ENCODE results near the gene NECAP2.

NECAP2 gene

GRCh38 chr1:16430606-16431005 lies 9.9 kb upstream of the NECAP2 start:
- no peak for DNase-seq (ENCODE audit: low read depth)
- no peak overlapping the region for H3K4me3 ChIP-seq (ENCODE audit: low read depth, low read length)
- TF ChIP-seq, protein P1, sequence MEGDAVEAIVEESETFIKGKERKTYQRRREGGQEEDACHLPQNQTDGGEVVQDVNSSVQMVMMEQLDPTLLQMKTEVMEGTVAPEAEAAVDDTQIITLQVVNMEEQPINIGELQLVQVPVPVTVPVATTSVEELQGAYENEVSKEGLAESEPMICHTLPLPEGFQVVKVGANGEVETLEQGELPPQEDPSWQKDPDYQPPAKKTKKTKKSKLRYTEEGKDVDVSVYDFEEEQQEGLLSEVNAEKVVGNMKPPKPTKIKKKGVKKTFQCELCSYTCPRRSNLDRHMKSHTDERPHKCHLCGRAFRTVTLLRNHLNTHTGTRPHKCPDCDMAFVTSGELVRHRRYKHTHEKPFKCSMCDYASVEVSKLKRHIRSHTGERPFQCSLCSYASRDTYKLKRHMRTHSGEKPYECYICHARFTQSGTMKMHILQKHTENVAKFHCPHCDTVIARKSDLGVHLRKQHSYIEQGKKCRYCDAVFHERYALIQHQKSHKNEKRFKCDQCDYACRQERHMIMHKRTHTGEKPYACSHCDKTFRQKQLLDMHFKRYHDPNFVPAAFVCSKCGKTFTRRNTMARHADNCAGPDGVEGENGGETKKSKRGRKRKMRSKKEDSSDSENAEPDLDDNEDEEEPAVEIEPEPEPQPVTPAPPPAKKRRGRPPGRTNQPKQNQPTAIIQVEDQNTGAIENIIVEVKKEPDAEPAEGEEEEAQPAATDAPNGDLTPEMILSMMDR (IDR thresholded peaks at IDR 0.05; ENCODE audit: control insufficient read depth, extremely low read depth, insufficient read depth): no peak

- no peak overlapping the region for H3K4me3 ChIP-seq (ENCODE audit: low read depth, low read length)
- TF ChIP-seq, protein P1 (IDR thresholded peaks at IDR 0.05; ENCODE audit: control insufficient read depth, extremely low read depth, insufficient read depth): no peak
Measured at GRCh38 chr1:16433030-16433429, 7.5 kb upstream of the NECAP2 start.

DNA sequence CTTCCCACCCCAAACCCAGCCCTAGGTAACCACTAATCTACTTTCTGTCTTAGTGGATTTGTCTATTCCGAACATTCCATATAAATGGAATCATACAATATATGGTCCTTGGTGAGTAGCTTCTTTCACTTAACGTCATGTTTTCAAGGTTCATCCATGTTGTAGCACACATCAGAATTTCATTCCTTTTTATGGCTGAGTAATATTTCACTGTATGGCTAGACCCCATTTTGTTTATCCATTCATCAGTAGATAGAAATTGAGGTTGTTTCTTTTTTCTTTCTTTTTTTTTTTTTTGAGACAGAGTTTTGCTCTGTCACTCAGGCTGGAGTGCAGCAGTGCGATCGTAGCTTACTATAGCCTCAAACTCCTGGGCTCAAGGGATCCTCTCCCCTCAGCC lies 6.5 kb upstream of the NECAP2 start:
- DNase-seq (ENCODE audit: low read depth): no peak
- H3K4me3 ChIP-seq (ENCODE audit: low read depth, low read length): no peak overlapping the region
- TF ChIP-seq, protein P1 (IDR thresholded peaks at IDR 0.05; ENCODE audit: control insufficient read depth, extremely low read depth, insufficient read depth): no peak

More at GRCh38 chr1:16433030-16433429, 7.5 kb upstream of the NECAP2 start:
- DNase-seq (ENCODE audit: low read depth): no peak

DNA sequence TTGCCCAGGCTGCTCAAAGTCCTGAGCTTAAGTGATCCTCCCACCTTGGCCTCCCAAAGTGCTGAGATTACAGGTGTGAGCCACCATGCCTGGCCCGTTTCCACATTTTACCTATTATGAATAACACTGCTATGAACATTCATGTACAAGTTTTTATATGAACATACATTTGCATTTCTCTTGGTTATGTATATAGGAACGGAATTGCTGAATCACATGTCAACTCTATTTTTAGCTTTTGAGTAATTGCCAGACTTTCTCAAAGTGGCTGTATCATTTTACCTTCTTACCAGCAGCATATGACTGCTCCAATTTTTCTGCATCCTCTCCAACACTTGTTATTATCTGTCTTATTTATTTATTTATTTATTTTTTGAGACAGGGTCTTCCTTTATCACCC lies 6.0 kb upstream of the NECAP2 start:
- no peak for DNase-seq (ENCODE audit: low read depth)
- TF ChIP-seq, protein P1 (IDR thresholded peaks at IDR 0.05; ENCODE audit: control insufficient read depth, extremely low read depth, insufficient read depth): no peak
- no peak overlapping the region for H3K4me3 ChIP-seq (ENCODE audit: low read depth, low read length)

DNA sequence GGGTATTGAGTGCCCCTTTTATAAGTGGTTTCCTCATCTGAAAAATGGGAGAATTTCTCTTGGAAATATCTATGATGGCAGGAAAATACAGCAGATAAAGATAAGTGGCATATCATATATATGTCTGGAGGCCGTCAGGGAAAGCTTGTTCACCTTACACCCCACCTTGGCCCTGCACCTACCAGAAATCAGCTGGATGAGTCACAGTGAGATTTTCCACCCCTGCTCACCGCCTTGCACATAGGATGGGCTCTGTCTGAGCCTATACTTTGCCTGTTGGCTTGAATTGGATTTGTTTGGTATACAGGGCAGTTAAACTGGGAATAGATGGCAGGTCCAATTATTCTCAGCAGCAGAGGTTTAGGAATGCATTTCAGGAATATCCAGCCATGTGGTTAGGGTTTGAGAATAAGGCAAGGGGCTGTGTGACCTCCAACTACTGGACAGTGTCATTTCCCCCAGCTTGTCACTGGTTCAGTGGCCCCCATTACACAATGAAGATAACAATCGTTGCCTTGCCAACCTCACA lies 3.5 kb upstream of the NECAP2 start, which contains the start of gene SPATA21:
SPATA21 (minus strand) TSS at position 479 of the 529 bp plus-strand sequence. CDS start 6,053 bp downstream, outside the sequence.
- H3K4me3 ChIP-seq (ENCODE audit: low read depth, low read length): no peak within 1 kb of the TSS
- no peak for DNase-seq (ENCODE audit: low read depth)
- TF ChIP-seq, protein P1 (IDR thresholded peaks at IDR 0.05; ENCODE audit: control insufficient read depth, extremely low read depth, insufficient read depth): no peak

DNA sequence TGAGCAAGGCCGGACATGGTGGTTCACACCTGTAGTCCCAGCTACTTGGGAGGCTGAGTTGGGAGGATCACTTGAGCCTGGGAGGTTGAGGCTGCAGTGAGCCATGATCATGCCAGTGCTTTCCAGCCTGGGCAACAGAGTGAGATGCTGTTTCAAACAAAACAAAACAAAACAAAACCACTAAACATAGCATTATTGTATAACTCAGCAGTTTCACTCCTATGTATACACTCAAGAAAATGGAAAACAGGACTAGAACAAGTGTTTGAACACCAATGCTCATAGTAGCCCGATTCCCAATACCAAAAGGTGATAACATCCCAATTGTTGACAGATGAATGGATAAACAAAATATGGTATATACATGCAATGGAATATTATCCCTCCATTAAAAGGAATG lies 2.0 kb upstream of the NECAP2 start:
- TF ChIP-seq, protein P1 (IDR thresholded peaks at IDR 0.05; ENCODE audit: control insufficient read depth, extremely low read depth, insufficient read depth): no peak
- no peak for DNase-seq (ENCODE audit: low read depth)
- no peak overlapping the region for H3K4me3 ChIP-seq (ENCODE audit: low read depth, low read length)

DNA sequence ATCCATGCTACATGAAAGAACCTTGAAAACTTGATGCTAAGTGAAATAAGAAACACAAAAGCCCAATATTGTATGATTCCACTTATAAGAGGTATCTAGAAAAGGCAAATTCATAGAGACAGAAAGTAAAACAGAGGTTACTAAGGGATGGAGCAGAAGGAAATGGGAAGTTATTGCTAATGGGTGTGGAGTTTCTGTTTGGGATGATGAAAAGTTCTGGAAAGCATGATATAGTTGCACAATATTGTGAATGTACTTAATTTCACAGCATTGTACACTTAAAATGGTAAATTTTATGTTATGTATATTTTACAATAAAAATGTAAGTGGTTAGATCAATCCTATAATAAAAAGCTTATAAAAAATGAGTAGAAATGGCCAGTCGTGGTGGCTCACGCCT lies 1.6 kb upstream of the NECAP2 start:
- TF ChIP-seq, protein P1 (IDR thresholded peaks at IDR 0.05; ENCODE audit: control insufficient read depth, extremely low read depth, insufficient read depth): no peak
- no peak overlapping the region for H3K4me3 ChIP-seq (ENCODE audit: low read depth, low read length)
- no peak for DNase-seq (ENCODE audit: low read depth)
